GM23338 (cell line): Measurements from ENCODE around the gene SSBP2.

Experiments used
- CREB1 ChIP-seq: fragments of 250-450 bp; sonication (Bioruptor Pico); IDR thresholded peaks from 2 replicates; pipeline ENCODE4 v1.5.0; 2020; ENCODE audit warnings: low read depth, mild to moderate bottlenecking, moderate library complexity
- EZH2 ChIP-seq: fragments of 200-600 bp; sonication (generic); IDR thresholded peaks from one replicate; pipeline ENCODE4 v1.8.0; 2017; ENCODE audit warnings: antibody characterized with exemption, mild to moderate bottlenecking, low read depth; ENCODE audit not compliant: unreplicated experiment
- EZH2phosphoT487 ChIP-seq: fragments of 200-600 bp; sonication (generic); IDR thresholded peaks from one replicate; pipeline ENCODE4 v1.8.1; 2018; ENCODE audit warnings: antibody characterized with exemption; ENCODE audit not compliant: unreplicated experiment
- JUNB ChIP-seq: IDR thresholded peaks from one replicate; pipeline ENCODE4 v1.6.1; 2016; ENCODE audit warnings: antibody characterized with exemption; ENCODE audit not compliant: unreplicated experiment
- NANOG ChIP-seq: IDR thresholded peaks from 2 replicates; pipeline ENCODE4 v1.6.1; 2016; ENCODE audit warnings: antibody characterized with exemption, borderline replicate concordance
- POLR2AphosphoS5 ChIP-seq: IDR thresholded peaks from 2 replicates; pipeline ENCODE4 v1.6.1; 2016; ENCODE audit warnings: antibody characterized with exemption, low read depth
- STAT1 ChIP-seq: IDR thresholded peaks from one replicate; pipeline ENCODE4 v1.6.1; 2016; ENCODE audit warnings: antibody characterized with exemption; ENCODE audit not compliant: unreplicated experiment
- ZNF114 ChIP-seq: fragments of 250-450 bp; sonication (Bioruptor Pico); IDR thresholded peaks from 2 replicates; pipeline ENCODE4 v1.5.0; 2020; ENCODE audit warnings: mild to moderate bottlenecking, moderate library complexity
- ZNF331 ChIP-seq: fragments of 250-450 bp; sonication (Bioruptor Pico); IDR thresholded peaks from 2 replicates; pipeline ENCODE4 v1.5.0; 2020; ENCODE audit warnings: low read depth, mild to moderate bottlenecking, moderate library complexity
- ZNF462 ChIP-seq: fragments of 250-450 bp; sonication (Bioruptor Pico); IDR thresholded peaks from 2 replicates; pipeline ENCODE4 v1.5.0; 2020; ENCODE audit warnings: mild to moderate bottlenecking, moderate library complexity
- TF ChIP-seq, protein P1 (sequence below), 2 experiments: fragments of 200-600 bp in 1 of 2; sonication (generic) in 1 of 2; conservative IDR thresholded peaks; 2 replicates each; pipeline versions ENCODE4 v1.5.1 to v1.6.1; 2016 to 2017; ENCODE audit warnings: antibody characterized with exemption in 2 of 2, low read depth in 2 of 2, mild to moderate bottlenecking in 2 of 2, moderate library complexity in 1 of 2
- TF ChIP-seq, protein P2 (sequence below): IDR thresholded peaks from one replicate; pipeline ENCODE4 v1.6.1; 2018; ENCODE audit warnings: antibody characterized with exemption; ENCODE audit not compliant: unreplicated experiment

- TF ChIP-seq, protein P1, sequence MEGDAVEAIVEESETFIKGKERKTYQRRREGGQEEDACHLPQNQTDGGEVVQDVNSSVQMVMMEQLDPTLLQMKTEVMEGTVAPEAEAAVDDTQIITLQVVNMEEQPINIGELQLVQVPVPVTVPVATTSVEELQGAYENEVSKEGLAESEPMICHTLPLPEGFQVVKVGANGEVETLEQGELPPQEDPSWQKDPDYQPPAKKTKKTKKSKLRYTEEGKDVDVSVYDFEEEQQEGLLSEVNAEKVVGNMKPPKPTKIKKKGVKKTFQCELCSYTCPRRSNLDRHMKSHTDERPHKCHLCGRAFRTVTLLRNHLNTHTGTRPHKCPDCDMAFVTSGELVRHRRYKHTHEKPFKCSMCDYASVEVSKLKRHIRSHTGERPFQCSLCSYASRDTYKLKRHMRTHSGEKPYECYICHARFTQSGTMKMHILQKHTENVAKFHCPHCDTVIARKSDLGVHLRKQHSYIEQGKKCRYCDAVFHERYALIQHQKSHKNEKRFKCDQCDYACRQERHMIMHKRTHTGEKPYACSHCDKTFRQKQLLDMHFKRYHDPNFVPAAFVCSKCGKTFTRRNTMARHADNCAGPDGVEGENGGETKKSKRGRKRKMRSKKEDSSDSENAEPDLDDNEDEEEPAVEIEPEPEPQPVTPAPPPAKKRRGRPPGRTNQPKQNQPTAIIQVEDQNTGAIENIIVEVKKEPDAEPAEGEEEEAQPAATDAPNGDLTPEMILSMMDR (conservative IDR thresholded peaks at IDR 0.05; ENCODE audit: low read depth in 2 of 2), result no peak
- TF ChIP-seq CREB1 (no peak), EZH2 (no peak), POLR2AphosphoS5 (no peak), EZH2phosphoT487 (no peak), STAT1 (no peak), ZNF462 (CRISPR knock-in tag) (no peak), NANOG (no peak), ZNF331 (CRISPR knock-in tag) (no peak), JUNB (no peak), ZNF114 (CRISPR knock-in tag) (no peak)
- TF ChIP-seq, protein P2, sequence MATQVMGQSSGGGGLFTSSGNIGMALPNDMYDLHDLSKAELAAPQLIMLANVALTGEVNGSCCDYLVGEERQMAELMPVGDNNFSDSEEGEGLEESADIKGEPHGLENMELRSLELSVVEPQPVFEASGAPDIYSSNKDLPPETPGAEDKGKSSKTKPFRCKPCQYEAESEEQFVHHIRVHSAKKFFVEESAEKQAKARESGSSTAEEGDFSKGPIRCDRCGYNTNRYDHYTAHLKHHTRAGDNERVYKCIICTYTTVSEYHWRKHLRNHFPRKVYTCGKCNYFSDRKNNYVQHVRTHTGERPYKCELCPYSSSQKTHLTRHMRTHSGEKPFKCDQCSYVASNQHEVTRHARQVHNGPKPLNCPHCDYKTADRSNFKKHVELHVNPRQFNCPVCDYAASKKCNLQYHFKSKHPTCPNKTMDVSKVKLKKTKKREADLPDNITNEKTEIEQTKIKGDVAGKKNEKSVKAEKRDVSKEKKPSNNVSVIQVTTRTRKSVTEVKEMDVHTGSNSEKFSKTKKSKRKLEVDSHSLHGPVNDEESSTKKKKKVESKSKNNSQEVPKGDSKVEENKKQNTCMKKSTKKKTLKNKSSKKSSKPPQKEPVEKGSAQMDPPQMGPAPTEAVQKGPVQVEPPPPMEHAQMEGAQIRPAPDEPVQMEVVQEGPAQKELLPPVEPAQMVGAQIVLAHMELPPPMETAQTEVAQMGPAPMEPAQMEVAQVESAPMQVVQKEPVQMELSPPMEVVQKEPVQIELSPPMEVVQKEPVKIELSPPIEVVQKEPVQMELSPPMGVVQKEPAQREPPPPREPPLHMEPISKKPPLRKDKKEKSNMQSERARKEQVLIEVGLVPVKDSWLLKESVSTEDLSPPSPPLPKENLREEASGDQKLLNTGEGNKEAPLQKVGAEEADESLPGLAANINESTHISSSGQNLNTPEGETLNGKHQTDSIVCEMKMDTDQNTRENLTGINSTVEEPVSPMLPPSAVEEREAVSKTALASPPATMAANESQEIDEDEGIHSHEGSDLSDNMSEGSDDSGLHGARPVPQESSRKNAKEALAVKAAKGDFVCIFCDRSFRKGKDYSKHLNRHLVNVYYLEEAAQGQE, result no peak
Measured at GRCh38 chr5:81759632-81760005, 8.7 kb upstream of the SSBP2 start.
